ENCODE data around the gene ZNF691. TPM values are rescaled to one million over a fixed set of nuclear protein-coding genes. Genes with fewer than 3 reads are reported as not detected.

The ZNF691 gene
- total RNA-seq, 4 donors from 2014 or later, result 4.7 to 24.1 (median 15.2) TPM

GRCh38 chr1:42845866-42846256 is 552 bp upstream of the ZNF691 start:
- no peaks in the 10 kb centered on the region for H3K9me3 ChIP-seq
- intact Hi-C loops (cut with DNase I; ENCODE audit: low total_unique reads), result no loop called here
- no peaks in the 10 kb centered on the region for H3K36me3 ChIP-seq
- H3K27ac ChIP-seq, result peak overlapping the region; percentile 61 to 94
- H3K27me3 ChIP-seq, result no peaks in the 10 kb centered on the region
- DNase-seq, result no peak
- H3K4me1 ChIP-seq, result no peaks in the 10 kb centered on the region
- H3K4me3 ChIP-seq, result peak overlapping the region; percentile 97 to 99
- TF ChIP-seq POLR2A (IDR thresholded peaks at IDR 0.05) (no peak), CTCF (IDR thresholded peaks at IDR 0.05) (no peak)

- Histone ChIP-seq H3K36me3 (no peaks in the 10 kb centered on the region), H3K27ac (peak overlapping the region; percentile 92 to 94), H3K4me1 (no peaks in the 10 kb centered on the region), H3K4me3 (peak overlapping the region; percentile 97 to 99), H3K27me3 (no peaks in the 10 kb centered on the region), H3K9me3 (no peaks in the 10 kb centered on the region)
- TF ChIP-seq POLR2A (IDR thresholded peaks at IDR 0.05) (no peak), CTCF (IDR thresholded peaks at IDR 0.05) (no peak)
- DNase-seq, result no peak
- intact Hi-C loops (cut with DNase I; ENCODE audit: low total_unique reads), result no loop called here
Observed at GRCh38 chr1:42847111-42847595, 740 bp downstream of the ZNF691 start.

- Histone ChIP-seq H3K4me3 (no peak overlapping the region), H3K27me3 (no peaks in the 10 kb centered on the region), H3K9me3 (no peaks in the 10 kb centered on the region), H3K4me1 (no peaks in the 10 kb centered on the region), H3K27ac (no peak overlapping the region), H3K36me3 (no peaks in the 10 kb centered on the region)
- no peak for DNase-seq
- intact Hi-C loops (cut with DNase I; ENCODE audit: low total_unique reads), result no loop called here
- TF ChIP-seq POLR2A (IDR thresholded peaks at IDR 0.05), result no peak
- no peak for TF ChIP-seq CTCF (IDR thresholded peaks at IDR 0.05)
Observed at GRCh38 chr1:42847721-42848460, 1.5 kb downstream of the ZNF691 start.

GRCh38 chr1:42848823-42849537 is 2.6 kb downstream of the ZNF691 start:
- TF ChIP-seq CTCF (IDR thresholded peaks at IDR 0.05), result no peak
- no peak for TF ChIP-seq POLR2A (IDR thresholded peaks at IDR 0.05)
- Histone ChIP-seq H3K27ac (no peak overlapping the region), H3K4me3 (no peak overlapping the region), H3K4me1 (no peaks in the 10 kb centered on the region), H3K9me3 (no peaks in the 10 kb centered on the region), H3K36me3 (no peaks in the 10 kb centered on the region), H3K27me3 (no peaks in the 10 kb centered on the region)
- DNase-seq, result no peak
- intact Hi-C loops (cut with DNase I; ENCODE audit: low total_unique reads), result no loop called here

GRCh38 chr1:42849944-42850343 is 3.5 kb downstream of the ZNF691 start:
- intact Hi-C loops (cut with DNase I; ENCODE audit: low total_unique reads), result no loop called here
- Histone ChIP-seq H3K36me3 (no peaks in the 10 kb centered on the region), H3K4me1 (no peaks in the 10 kb centered on the region), H3K9me3 (no peaks in the 10 kb centered on the region), H3K4me3 (no peak overlapping the region), H3K27ac (no peak overlapping the region), H3K27me3 (no peaks in the 10 kb centered on the region)
- TF ChIP-seq CTCF (IDR thresholded peaks at IDR 0.05) (no peak), POLR2A (IDR thresholded peaks at IDR 0.05) (no peak)
- DNase-seq, result no peak

Measured in uterus (tissue), 4 donors.